ENCODE data around the gene CLCA4. TPM values are rescaled to one million over a fixed set of nuclear protein-coding genes. Genes with fewer than 3 reads are reported as not detected.
"Not testable (repeated sequence)": the region's sequence is repeated elsewhere in the genome, so short reads cannot be mapped to it uniquely, and the experiment has no call there.

CLCA4 gene
- total RNA-seq, 1 donor from 2014 or later: not detected

DNA sequence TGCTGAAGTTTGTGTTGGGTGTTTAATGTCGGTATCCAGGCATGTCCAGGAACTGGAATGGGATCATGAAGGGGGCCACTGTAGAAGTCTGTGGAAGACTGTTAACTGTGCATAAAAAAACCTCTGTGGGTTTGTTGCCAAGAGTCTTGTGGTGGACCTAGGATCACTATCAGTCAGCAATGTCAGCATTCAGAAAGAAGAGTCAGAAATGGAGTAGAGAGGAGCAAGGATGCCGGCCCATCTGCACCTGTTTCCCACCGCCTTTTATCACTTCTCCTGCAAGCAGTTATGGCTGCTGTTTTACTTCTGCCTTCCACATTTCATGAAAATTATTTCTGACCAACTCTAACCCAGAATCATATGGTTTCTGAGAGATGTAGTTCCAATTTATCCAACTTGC, 36.7 kb downstream of the CLCA4 start:
- ATAC-seq: no peak
- intact Hi-C loops (cut with DNase I): no loop called here
- DNase-seq (ENCODE audit: low spot score): no peak

DNA sequence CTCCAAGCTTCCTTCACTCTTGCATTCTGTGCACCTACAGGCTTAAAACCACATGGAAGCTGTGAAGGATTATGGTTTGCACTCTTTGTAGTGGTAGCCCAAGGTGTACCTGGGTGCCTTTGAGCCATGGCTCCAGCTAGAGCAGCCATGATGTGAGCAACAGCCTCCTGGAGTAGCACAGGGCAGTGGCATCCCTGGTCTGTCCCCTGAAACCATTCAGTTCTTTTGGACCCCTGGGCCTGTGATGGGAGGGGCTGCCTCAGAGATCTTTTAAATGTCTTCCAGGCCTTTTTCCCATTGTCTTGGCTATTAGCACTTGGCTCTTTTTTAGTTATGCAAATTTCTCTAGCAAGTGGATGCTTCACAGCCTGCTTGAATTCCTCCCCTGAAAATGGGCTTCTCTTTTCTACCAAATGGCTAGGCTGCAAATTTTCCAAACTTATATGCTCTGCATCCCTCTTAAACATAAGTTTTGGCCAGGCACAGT, 47.4 kb downstream of the CLCA4 start:
- ATAC-seq: no peak
- intact Hi-C loops (cut with DNase I): no loop called here
- no peak for DNase-seq (ENCODE audit: low spot score)

DNA sequence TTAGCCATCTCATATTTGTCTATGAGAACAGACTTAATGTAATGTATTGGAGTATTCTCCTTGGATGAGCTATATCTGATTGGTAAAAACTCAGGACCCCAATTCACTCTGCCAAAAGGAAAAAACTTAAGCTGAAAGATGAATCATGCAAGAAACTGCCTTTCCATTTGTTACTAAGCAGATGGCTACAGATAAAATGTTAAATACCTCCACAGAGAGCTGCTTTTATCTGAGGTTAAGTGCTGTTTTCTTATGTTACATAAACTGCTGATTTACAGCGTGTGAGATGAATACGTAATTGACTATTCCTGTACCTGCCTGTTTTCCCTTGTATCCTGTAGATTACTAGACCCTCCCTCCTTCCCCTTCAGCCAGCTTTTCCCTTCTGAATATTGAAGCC, 49.3 kb downstream of the CLCA4 start:
- intact Hi-C loops (cut with DNase I): no loop called here
- ATAC-seq: no peak
- no peak for DNase-seq (ENCODE audit: low spot score)

DNA sequence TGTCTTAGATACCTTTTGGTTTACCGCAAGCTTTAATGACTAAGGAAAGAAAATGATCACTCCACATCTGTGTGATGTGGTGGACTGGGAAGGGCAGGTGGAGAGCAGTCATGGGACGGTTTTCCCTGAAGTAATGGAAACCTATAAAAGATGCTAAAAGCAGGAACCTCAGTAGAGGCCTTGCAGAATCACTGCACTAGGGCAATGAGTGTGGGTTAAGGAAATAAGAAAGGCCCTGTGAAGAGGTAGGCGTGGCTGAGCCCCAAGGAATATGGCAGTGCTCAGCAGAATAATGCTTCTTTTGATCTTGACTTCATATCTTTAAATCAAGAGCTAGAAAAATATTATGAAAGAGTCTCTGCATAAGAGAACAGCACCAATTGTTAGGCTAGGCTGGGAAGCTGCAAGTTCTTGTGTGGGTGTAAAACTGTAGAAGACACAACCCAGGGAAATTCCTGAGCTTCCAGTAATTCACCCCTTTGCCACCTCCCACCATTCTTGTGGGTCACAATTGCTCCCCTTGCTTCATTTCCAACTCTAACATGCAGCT, 49.9 kb downstream of the CLCA4 start:
- DNase-seq (ENCODE audit: low spot score) (no peak), ATAC-seq (no peak)
- intact Hi-C loops (cut with DNase I): no loop called here

DNA sequence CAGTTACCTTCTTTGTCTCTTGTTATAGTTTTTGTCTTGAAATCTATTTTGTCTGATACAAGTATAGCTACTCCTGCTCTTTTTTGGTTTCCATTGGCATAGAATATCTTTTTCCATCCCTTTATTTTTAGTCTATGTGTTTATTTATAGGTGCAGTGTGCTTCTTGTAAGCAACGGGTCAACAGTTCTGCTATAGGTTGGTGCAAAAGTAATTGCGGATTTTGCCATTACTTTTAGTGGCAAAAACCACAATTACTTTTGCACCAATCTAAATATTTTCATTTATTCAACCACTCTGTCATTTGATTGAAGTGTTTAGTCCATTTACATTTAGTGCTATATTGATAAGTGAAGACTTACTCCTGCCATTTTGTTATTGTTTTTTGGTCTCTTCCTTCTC, 59.2 kb downstream of the CLCA4 start:
- intact Hi-C loops (cut with DNase I); ATAC-seq; DNase-seq (ENCODE audit: low spot score): not testable (repeated sequence)

DNA sequence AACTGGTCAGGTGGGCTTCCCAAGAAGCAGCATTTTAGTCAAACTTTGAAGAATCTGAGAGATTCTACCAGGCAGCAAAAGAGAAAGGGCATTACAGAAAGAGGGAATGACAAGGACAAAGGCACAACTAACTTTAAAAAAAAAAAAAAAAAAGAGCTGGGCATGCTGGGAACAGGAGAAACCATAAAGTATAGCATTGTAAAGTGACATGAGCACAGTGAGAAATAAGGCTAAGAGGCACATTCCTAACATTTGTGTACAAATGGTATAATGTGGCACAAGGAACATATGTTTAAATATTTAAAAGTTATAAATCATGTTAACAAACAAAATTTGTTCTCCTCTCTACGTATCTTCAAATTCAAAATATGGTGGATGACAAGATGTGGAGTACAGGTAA, 69.6 kb downstream of the CLCA4 start:
- ATAC-seq: no peak
- no peak for DNase-seq (ENCODE audit: low spot score)
- intact Hi-C loops (cut with DNase I): no loop called here

DNA sequence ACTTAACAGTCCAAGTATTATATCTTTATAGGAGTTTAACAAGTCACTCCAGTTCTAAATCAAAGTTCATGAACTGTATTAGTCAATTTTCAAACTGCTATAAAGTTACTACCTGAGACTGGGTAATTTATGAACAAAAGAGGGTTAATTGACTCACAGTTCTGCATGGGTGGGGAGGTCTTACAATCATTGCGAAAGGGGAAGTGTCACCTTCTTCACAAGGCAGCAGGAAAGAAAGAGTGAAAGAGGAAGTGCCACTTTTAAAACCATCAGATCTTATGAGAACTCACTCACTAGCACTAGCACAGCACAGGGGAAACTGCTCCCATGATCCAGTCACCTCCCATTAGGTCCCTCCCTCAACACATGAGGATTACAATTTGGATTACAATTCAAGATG, 70.0 kb downstream of the CLCA4 start:
- intact Hi-C loops (cut with DNase I): no loop called here
- ATAC-seq (no peak), DNase-seq (ENCODE audit: low spot score) (no peak)

DNA sequence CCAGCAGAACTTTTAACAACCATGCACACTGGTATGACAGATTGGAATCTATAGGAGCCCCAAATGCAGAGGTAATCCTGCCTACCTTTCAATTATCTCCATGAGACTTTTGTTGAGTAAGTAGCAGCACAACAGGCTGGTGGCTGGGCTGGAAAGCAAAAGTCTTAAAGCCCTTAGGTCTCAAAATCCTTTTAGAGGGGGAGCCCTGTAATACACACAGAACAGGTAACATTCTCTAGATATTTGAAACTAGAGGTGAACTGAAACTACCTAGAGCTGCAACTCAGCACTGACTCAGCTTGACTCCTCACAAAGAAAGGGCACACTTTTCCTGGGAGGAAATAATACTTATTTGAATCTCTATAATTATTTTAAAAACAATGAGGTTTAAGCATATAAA, 71.5 kb downstream of the CLCA4 start:
- ATAC-seq: no peak
- intact Hi-C loops (cut with DNase I): no loop called here
- no peak for DNase-seq (ENCODE audit: low spot score)

DNA sequence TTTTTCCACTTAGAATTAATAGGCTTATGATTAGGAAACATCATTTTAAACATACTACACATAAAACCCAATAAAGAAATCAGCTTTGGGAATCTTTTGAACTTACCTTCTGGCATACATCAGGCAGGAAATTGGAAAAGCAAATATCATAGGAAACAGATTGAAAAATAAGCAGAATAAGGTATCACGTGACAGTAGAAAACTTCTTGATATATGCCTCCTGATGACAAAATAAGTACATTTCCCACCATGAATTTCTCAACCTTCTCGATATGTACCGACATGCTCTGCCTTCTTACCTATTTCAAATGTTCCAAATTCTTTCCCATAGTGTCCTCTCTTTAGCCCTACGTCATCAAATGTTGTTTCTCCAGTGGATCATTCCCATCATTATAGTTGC, 72.4 kb downstream of the CLCA4 start:
- DNase-seq (ENCODE audit: low spot score): no peak
- ATAC-seq: no peak
- intact Hi-C loops (cut with DNase I): no loop called here

DNA sequence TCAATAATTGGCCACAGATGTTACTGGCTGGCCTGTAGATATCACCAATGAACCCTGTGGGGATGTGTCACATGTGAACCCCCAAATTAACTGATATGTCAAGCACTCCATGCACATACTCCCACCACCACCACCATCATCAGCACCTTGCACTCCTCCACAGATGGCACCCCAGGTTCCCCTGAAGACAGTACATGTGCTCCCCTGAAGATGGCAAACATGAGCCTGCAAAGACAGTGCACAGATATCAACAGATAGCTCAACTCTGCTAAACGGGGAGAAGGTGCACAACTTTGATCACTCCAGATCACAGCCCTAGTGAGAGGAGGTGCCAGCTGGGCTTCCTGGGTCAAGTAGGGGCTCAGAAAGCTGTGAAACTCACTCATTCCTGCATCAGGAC, 74.4 kb downstream of the CLCA4 start:
- ATAC-seq: no peak
- intact Hi-C loops (cut with DNase I): no loop called here

More for the DNA sequence above, 74.4 kb downstream of the CLCA4 start:
- no peak for DNase-seq (ENCODE audit: low spot score)

Other genes with a start within 250 kb of the CLCA4 start
- 62.1 TPM for gene ODF2L, start 150.8 kb upstream of the CLCA4 start, total RNA-seq
- gene CLCA2, start 122.9 kb upstream of the CLCA4 start, total RNA-seq: not detected
- not detected for gene CLCA1, start 78.2 kb upstream of the CLCA4 start, total RNA-seq
- gene SH3GLB1, start 157.5 kb downstream of the CLCA4 start, total RNA-seq: 77.6 TPM